Measurements from ENCODE around the gene DAGLA. TPM values are rescaled to one million over a fixed set of nuclear protein-coding genes. Genes with fewer than 3 reads are reported as not detected.

DAGLA gene
- total and polyA plus RNA-seq, 2 experiments from 2014 or later: 2.1 to 6.3 TPM

- peaks cover 5% of the 10 kb centered on the region for H3K4me1 ChIP-seq (ENCODE audit: low read depth)
- DNase-seq (ENCODE audit: low read depth in 1 of 2, low spot score in 1 of 2): no peak
- no peak for TF ChIP-seq CTCF (IDR thresholded peaks at IDR 0.05; ENCODE audit: low read depth, low read length)
Observed at GRCh38 chr11:61712846-61713245, 32.7 kb downstream of the DAGLA start.

GRCh38 chr11:61713464-61713863, 33.3 kb downstream of the DAGLA start:
- TF ChIP-seq CTCF (IDR thresholded peaks at IDR 0.05; ENCODE audit: low read depth, low read length): no peak
- no peak overlapping the region for H3K4me3 ChIP-seq
- H3K36me3 ChIP-seq: no peaks in the 10 kb centered on the region
- DNase-seq (ENCODE audit: low read depth in 1 of 2, low spot score in 1 of 2): no peak
- H3K27me3 ChIP-seq: no peaks in the 10 kb centered on the region
- peaks cover 11% of the 10 kb centered on the region for H3K4me1 ChIP-seq (ENCODE audit: low read depth)
- no peak overlapping the region for H3K27ac ChIP-seq
- no peaks in the 10 kb centered on the region for H3K9me3 ChIP-seq (ENCODE audit: low read depth)

More at GRCh38 chr11:61712846-61713245, 32.7 kb downstream of the DAGLA start:
- Histone ChIP-seq H3K4me3 (no peak overlapping the region), H3K36me3 (no peaks in the 10 kb centered on the region), H3K27ac (no peak overlapping the region), H3K9me3 (ENCODE audit: low read depth) (no peaks in the 10 kb centered on the region), H3K27me3 (no peaks in the 10 kb centered on the region)

GRCh38 chr11:61713906-61714305, 33.7 kb downstream of the DAGLA start:
- Histone ChIP-seq H3K4me3 (no peak overlapping the region), H3K4me1 (ENCODE audit: low read depth) (peaks cover 12% of the 10 kb centered on the region), H3K27me3 (no peaks in the 10 kb centered on the region), H3K27ac (no peak overlapping the region), H3K36me3 (no peaks in the 10 kb centered on the region), H3K9me3 (ENCODE audit: low read depth) (no peaks in the 10 kb centered on the region)
- TF ChIP-seq CTCF (IDR thresholded peaks at IDR 0.05; ENCODE audit: low read depth, low read length): no peak
- no peak for DNase-seq (ENCODE audit: low read depth in 1 of 2, low spot score in 1 of 2)

GRCh38 chr11:61714316-61714715, 34.1 kb downstream of the DAGLA start:
- H3K4me3 ChIP-seq: no peak overlapping the region
- peaks cover 12% of the 10 kb centered on the region for H3K4me1 ChIP-seq (ENCODE audit: low read depth)
- no peaks in the 10 kb centered on the region for H3K9me3 ChIP-seq (ENCODE audit: low read depth)
- H3K27ac ChIP-seq: no peak overlapping the region
- no peak for DNase-seq (ENCODE audit: low read depth in 1 of 2, low spot score in 1 of 2)
- H3K27me3 ChIP-seq: no peaks in the 10 kb centered on the region
- H3K36me3 ChIP-seq: no peaks in the 10 kb centered on the region
- TF ChIP-seq CTCF (IDR thresholded peaks at IDR 0.05; ENCODE audit: low read depth, low read length): no peak

- no peak for DNase-seq (ENCODE audit: low read depth in 1 of 2, low spot score in 1 of 2)
- H3K9me3 ChIP-seq (ENCODE audit: low read depth): no peaks in the 10 kb centered on the region
- no peak overlapping the region for H3K4me3 ChIP-seq
- no peak for TF ChIP-seq CTCF (IDR thresholded peaks at IDR 0.05; ENCODE audit: low read depth, low read length)
- no peak overlapping the region for H3K27ac ChIP-seq
- H3K27me3 ChIP-seq: no peaks in the 10 kb centered on the region
- peaks cover 12% of the 10 kb centered on the region for H3K4me1 ChIP-seq (ENCODE audit: low read depth)
- H3K36me3 ChIP-seq: no peaks in the 10 kb centered on the region
Observed at GRCh38 chr11:61714916-61715315, 34.7 kb downstream of the DAGLA start.

- H3K27me3 ChIP-seq: no peaks in the 10 kb centered on the region
- no peak for TF ChIP-seq CTCF (IDR thresholded peaks at IDR 0.05; ENCODE audit: low read depth, low read length)
- no peak for DNase-seq (ENCODE audit: low read depth in 1 of 2, low spot score in 1 of 2)
- no peaks in the 10 kb centered on the region for H3K36me3 ChIP-seq
- no peak overlapping the region for H3K4me3 ChIP-seq
- H3K27ac ChIP-seq: no peak overlapping the region
- H3K9me3 ChIP-seq (ENCODE audit: low read depth): no peaks in the 10 kb centered on the region
- H3K4me1 ChIP-seq (ENCODE audit: low read depth): peaks cover 12% of the 10 kb centered on the region
Observed at GRCh38 chr11:61715867-61716266, 35.7 kb downstream of the DAGLA start.
